ENCODE measurements around the gene ATP5IF1. TPM values are rescaled to one million over a fixed set of nuclear protein-coding genes. Genes with fewer than 3 reads are reported as not detected.

ATP5IF1 gene
- total and polyA plus RNA-seq, 2 of the 13 experiments (the other 11 are each of a cell fraction or from before 2014, with no cell fraction given), result 97.7 to 131 TPM

DNA sequence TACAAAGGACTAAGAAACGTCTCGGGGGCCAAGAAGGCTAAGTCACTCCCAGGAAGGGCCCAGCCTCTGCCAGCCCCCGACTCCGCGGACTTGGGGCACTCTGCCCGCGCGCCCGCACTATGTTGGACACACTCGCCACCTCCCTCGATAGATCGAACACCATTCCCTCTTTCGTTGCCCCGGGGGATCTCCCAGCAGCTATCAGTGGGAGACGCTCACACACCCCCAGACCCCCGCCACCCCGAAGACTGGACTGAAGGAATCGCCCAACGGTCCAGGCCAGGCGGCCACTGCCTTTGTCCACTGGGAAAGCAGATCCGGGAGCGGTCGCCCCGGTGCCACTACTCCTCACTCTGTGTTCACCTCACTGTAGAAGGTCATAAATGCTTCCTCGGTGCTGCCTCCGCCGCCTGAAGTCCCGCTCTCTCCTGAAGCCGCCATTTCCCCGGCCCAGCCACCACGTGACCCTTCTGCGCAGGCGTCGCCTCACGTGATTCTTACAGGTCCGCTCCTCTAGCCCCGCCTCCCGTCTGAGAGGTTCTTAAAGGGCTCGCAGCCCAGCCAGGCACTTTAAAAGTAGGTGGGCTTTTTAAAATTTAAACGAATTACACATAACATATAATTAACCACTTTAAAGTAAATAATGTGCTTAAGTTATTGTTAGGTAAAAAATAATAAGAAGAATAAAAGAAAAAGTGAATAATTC lies 3.2 kb upstream of the ATP5IF1 start, which contains the start of gene DNAJC8 (continued):
- TF ChIP-seq GPN1 (CRISPR knock-in tag; IDR thresholded peaks at IDR 0.05; ENCODE audit: borderline replicate concordance) (no peak), TBX2 (CRISPR knock-in tag; IDR thresholded peaks at IDR 0.05; ENCODE audit: borderline replicate concordance) (no peak; the same call in 1 of the 2 replicates), XBP1 (CRISPR knock-in tag; IDR thresholded peaks at IDR 0.05) (no peak), THAP7 (CRISPR knock-in tag; IDR thresholded peaks at IDR 0.05) (no peak), IKZF5 (CRISPR knock-in tag; IDR thresholded peaks at IDR 0.05) (no peak), SOX13 (IDR thresholded peaks at IDR 0.05) (0 out of 2 replicates have a peak, but pooled peaks have one; percentile 36), SOX13 (CRISPR knock-in tag; conservative IDR thresholded peaks at IDR 0.05 in 1 of 2, IDR thresholded peaks at IDR 0.05 in 1 of 2) (no peak), IKZF1 (IDR thresholded peaks at IDR 0.05) (no peak), RBAK (CRISPR knock-in tag; IDR thresholded peaks at IDR 0.05) (no peak), ZBTB7A (CRISPR knock-in tag; IDR thresholded peaks at IDR 0.05) (no peak), FOXK2 (IDR thresholded peaks at IDR 0.05) (no peak), DNMT1 (CRISPR knock-in tag; IDR thresholded peaks at IDR 0.05) (0 out of 2 replicates have a peak, but pooled peaks have one; percentile 34), CENPX (CRISPR knock-in tag; IDR thresholded peaks at IDR 0.05) (no peak), RFX1 (IDR thresholded peaks at IDR 0.05) (no peak), ZNF792 (CRISPR knock-in tag; IDR thresholded peaks at IDR 0.05) (peak; percentile 55; the same call in 1 of the 2 replicates), CEBPB (IDR thresholded peaks at IDR 0.05; ENCODE audit: borderline replicate concordance, low read depth, low read length) (no peak), PRMT3 (CRISPR knock-in tag; IDR thresholded peaks at IDR 0.05; ENCODE audit: borderline replicate concordance, low read depth) (no peak)
- TF ChIP-seq, protein P1, sequence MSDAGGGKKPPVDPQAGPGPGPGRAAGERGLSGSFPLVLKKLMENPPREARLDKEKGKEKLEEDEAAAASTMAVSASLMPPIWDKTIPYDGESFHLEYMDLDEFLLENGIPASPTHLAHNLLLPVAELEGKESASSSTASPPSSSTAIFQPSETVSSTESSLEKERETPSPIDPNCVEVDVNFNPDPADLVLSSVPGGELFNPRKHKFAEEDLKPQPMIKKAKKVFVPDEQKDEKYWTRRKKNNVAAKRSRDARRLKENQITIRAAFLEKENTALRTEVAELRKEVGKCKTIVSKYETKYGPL (CRISPR knock-in tag; IDR thresholded peaks at IDR 0.05), result no peak
- TF ChIP-seq, protein P2, sequence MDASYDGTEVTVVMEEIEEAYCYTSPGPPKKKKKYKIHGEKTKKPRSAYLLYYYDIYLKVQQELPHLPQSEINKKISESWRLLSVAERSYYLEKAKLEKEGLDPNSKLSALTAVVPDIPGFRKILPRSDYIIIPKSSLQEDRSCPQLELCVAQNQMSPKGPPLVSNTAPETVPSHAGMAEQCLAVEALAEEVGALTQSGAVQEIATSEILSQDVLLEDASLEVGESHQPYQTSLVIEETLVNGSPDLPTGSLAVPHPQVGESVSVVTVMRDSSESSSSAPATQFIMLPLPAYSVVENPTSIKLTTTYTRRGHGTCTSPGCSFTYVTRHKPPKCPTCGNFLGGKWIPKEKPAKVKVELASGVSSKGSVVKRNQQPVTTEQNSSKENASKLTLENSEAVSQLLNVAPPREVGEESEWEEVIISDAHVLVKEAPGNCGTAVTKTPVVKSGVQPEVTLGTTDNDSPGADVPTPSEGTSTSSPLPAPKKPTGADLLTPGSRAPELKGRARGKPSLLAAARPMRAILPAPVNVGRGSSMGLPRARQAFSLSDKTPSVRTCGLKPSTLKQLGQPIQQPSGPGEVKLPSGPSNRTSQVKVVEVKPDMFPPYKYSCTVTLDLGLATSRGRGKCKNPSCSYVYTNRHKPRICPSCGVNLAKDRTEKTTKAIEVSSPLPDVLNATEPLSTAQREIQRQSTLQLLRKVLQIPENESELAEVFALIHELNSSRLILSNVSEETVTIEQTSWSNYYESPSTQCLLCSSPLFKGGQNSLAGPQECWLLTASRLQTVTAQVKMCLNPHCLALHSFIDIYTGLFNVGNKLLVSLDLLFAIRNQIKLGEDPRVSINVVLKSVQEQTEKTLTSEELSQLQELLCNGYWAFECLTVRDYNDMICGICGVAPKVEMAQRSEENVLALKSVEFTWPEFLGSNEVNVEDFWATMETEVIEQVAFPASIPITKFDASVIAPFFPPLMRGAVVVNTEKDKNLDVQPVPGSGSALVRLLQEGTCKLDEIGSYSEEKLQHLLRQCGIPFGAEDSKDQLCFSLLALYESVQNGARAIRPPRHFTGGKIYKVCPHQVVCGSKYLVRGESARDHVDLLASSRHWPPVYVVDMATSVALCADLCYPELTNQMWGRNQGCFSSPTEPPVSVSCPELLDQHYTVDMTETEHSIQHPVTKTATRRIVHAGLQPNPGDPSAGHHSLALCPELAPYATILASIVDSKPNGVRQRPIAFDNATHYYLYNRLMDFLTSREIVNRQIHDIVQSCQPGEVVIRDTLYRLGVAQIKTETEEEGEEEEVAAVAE (CRISPR knock-in tag; IDR thresholded peaks at IDR 0.05; ENCODE audit: borderline replicate concordance), result no peak
- TF ChIP-seq, protein P3, sequence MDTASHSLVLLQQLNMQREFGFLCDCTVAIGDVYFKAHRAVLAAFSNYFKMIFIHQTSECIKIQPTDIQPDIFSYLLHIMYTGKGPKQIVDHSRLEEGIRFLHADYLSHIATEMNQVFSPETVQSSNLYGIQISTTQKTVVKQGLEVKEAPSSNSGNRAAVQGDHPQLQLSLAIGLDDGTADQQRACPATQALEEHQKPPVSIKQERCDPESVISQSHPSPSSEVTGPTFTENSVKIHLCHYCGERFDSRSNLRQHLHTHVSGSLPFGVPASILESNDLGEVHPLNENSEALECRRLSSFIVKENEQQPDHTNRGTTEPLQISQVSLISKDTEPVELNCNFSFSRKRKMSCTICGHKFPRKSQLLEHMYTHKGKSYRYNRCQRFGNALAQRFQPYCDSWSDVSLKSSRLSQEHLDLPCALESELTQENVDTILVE (CRISPR knock-in tag; IDR thresholded peaks at IDR 0.05), result 0 out of 2 replicates have a peak, but pooled peaks have one; percentile 27
- TF ChIP-seq, protein P4, sequence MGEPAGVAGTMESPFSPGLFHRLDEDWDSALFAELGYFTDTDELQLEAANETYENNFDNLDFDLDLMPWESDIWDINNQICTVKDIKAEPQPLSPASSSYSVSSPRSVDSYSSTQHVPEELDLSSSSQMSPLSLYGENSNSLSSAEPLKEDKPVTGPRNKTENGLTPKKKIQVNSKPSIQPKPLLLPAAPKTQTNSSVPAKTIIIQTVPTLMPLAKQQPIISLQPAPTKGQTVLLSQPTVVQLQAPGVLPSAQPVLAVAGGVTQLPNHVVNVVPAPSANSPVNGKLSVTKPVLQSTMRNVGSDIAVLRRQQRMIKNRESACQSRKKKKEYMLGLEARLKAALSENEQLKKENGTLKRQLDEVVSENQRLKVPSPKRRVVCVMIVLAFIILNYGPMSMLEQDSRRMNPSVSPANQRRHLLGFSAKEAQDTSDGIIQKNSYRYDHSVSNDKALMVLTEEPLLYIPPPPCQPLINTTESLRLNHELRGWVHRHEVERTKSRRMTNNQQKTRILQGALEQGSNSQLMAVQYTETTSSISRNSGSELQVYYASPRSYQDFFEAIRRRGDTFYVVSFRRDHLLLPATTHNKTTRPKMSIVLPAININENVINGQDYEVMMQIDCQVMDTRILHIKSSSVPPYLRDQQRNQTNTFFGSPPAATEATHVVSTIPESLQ (CRISPR knock-in tag; conservative IDR thresholded peaks at IDR 0.05), result no peak

Measured in HepG2 (cell line).